Prostate gland (tissue), 2 donors: ENCODE data around the gene LRRC75B. TPM values are rescaled to one million over a fixed set of nuclear protein-coding genes. Genes with fewer than 3 reads are reported as not detected.

ENCODE experiments used
- DNase-seq: peaks from one replicate; pipeline ENCODE4 v3.0.0-alpha.2; 2019; ENCODE audit warnings: low spot score
- H3K27ac ChIP-seq, 2 donors: fragments of 200-600 bp; sonication (generic); 2 replicates each; pipeline ENCODE4 v1.5.1; 2017 to 2019
- H3K27me3 ChIP-seq: fragments of 200-600 bp; sonication (generic); replicated peaks from 2 replicates; pipeline ENCODE4 v1.5.1; 2019; ENCODE audit not compliant: insufficient read depth
- H3K36me3 ChIP-seq, 2 donors: fragments of 200-600 bp; sonication (generic); 1 replicate in 1 of 2; 2 replicates in 1 of 2; pipeline versions ENCODE4 v1.5.1 to v1.8.1; 2017 to 2019
- H3K4me1 ChIP-seq: fragments of 200-600 bp; sonication (generic); replicated peaks from 2 replicates; pipeline ENCODE4 v1.5.1; 2019
- H3K4me3 ChIP-seq, 2 donors: fragments of 200-600 bp; sonication (generic); 2 replicates each; pipeline ENCODE4 v1.5.1; 2017 to 2019
- H3K9me3 ChIP-seq: fragments of 200-600 bp; sonication (generic); 2 replicates; pipeline ENCODE4 v1.5.1; 2017
- CTCF ChIP-seq, 4 experiments: fragments of 200-600 bp in 2 of 4; fragments of 450-650 bp in 2 of 4; sonication (generic) in 2 of 4; IDR thresholded peaks; 1 replicate in 3 of 4; 2 replicates in 1 of 4; pipeline ENCODE4 v1.5.1; 2016 to 2019; ENCODE audit warnings: antibody characterized with exemption in 4 of 4, mild to moderate bottlenecking in 2 of 4, moderate library complexity in 2 of 4
- POLR2A ChIP-seq: fragments of 450-650 bp; IDR thresholded peaks from one replicate; pipeline ENCODE4 v1.6.1; 2016; ENCODE audit warnings: antibody characterized with exemption, mild to moderate bottlenecking
- POLR2AphosphoS5 ChIP-seq: sonication (generic); formaldehyde crosslinking; IDR thresholded peaks from one replicate; pipeline ENCODE4 v1.6.1; 2017; ENCODE audit warnings: antibody characterized with exemption
- WGBS: methylation state at CpG from one replicate; pipeline ENCODE4 v1.1.5; 2018; 5-methylcytosine and 5-hydroxymethylcytosine counted together
- intact Hi-C: fragments of 100-400 bp; cut with DNase I; formaldehyde crosslinking; loops from one replicate; pipeline ENCODE4 v1.14.2; 2022
- total RNA-seq, 2 donors: library from RNA; depleted of rRNA; stranded (reverse); fragments of >200 nt; gene quantifications; one replicate each; pipeline ENCODE4 v1.1.0, GENCODE V29; 2016

Gene LRRC75B
- total RNA-seq, 2 donors from 2014 or later: 57.0 to 161 TPM

- Histone ChIP-seq H3K27ac (peak overlapping the region; percentile 49 to 75), H3K36me3 (no peaks in the 10 kb centered on the region), H3K4me1 (peaks cover 37% of the 10 kb centered on the region), H3K27me3 (no peaks in the 10 kb centered on the region), H3K4me3 (no peak overlapping the region), H3K9me3 (no peaks in the 10 kb centered on the region)
- no peak for TF ChIP-seq POLR2AphosphoS5
- TF ChIP-seq POLR2A: no peak
- TF ChIP-seq CTCF (IDR thresholded peaks at IDR 0.05): no peak
- DNase-seq: no peak
- intact Hi-C loops: no loop called here
- WGBS: 89% methylated on average over 10 of the region's 10 CpGs
These were observed 7.9 kb downstream of the LRRC75B start for GRCh38 chr22:24584871-24585411.

GRCh38 chr22:24584166-24584790, 8.6 kb downstream of the LRRC75B start:
- TF ChIP-seq CTCF (IDR thresholded peaks at IDR 0.05): no peak
- TF ChIP-seq POLR2A: no peak
- no peak for TF ChIP-seq POLR2AphosphoS5
- H3K4me1 ChIP-seq: peaks cover 35% of the 10 kb centered on the region
- H3K36me3 ChIP-seq: no peaks in the 10 kb centered on the region
- DNase-seq: no peak
- no peak overlapping the region for H3K4me3 ChIP-seq
- no peaks in the 10 kb centered on the region for H3K9me3 ChIP-seq
- no peaks in the 10 kb centered on the region for H3K27me3 ChIP-seq
- intact Hi-C loops: no loop called here
- peak overlapping the region; percentile 49 to 75 for H3K27ac ChIP-seq
- WGBS: 52% methylated on average over 3 of the region's 5 CpGs

GRCh38 chr22:24583221-24584165, 9.4 kb downstream of the LRRC75B start:
- WGBS: 28% methylated on average over 19 of the region's 19 CpGs
- TF ChIP-seq POLR2AphosphoS5 (peak; percentile 12), POLR2A (no peak), CTCF (IDR thresholded peaks at IDR 0.05) (no peak)
- Histone ChIP-seq H3K27me3 (no peaks in the 10 kb centered on the region), H3K27ac (peak overlapping the region; percentile 49 to 75), H3K36me3 (no peaks in the 10 kb centered on the region), H3K9me3 (no peaks in the 10 kb centered on the region), H3K4me3 (peak overlapping the region in 1 of 2 donors; percentile 8), H3K4me1 (peaks cover 27% of the 10 kb centered on the region)
- intact Hi-C loops: no loop called here
- DNase-seq: no peak

GRCh38 chr22:24582056-24582814, 10.6 kb downstream of the LRRC75B start:
- Histone ChIP-seq H3K27me3 (no peaks in the 10 kb centered on the region), H3K9me3 (no peaks in the 10 kb centered on the region), H3K36me3 (no peaks in the 10 kb centered on the region), H3K27ac (no peak overlapping the region), H3K4me1 (peaks cover 23% of the 10 kb centered on the region), H3K4me3 (no peak overlapping the region)
- WGBS: 72% methylated on average over 12 of the region's 12 CpGs
- no peak for DNase-seq
- no peak for TF ChIP-seq POLR2AphosphoS5
- TF ChIP-seq CTCF (IDR thresholded peaks at IDR 0.05): no peak
- no peak for TF ChIP-seq POLR2A
- intact Hi-C loops: no loop called here
